Gastrocnemius medialis (tissue), 4 donors: Measurements from ENCODE around the gene SLC25A47.

ENCODE experiments used
- POLR2A ChIP-seq, 2 donors: fragments of 450-650 bp; IDR thresholded peaks; one replicate each; pipeline ENCODE4 v1.6.1; 2017; ENCODE audit warnings: antibody characterized with exemption in 2 of 2, mild to moderate bottlenecking in 2 of 2, moderate library complexity in 2 of 2
- TF ChIP-seq, protein P1 (sequence below), 5 experiments: fragments of 450-650 bp in 3 of 5; fragments of 200-600 bp in 2 of 5; sonication (generic) in 2 of 5; IDR thresholded peaks in 4 of 5; conservative IDR thresholded peaks in 1 of 5; 1 replicate in 4 of 5; 2 replicates in 1 of 5; pipeline ENCODE4 v1.5.1; 2016 to 2019; ENCODE audit warnings: antibody characterized with exemption in 5 of 5, mild to moderate bottlenecking in 3 of 5, moderate library complexity in 3 of 5

- TF ChIP-seq, protein P1, sequence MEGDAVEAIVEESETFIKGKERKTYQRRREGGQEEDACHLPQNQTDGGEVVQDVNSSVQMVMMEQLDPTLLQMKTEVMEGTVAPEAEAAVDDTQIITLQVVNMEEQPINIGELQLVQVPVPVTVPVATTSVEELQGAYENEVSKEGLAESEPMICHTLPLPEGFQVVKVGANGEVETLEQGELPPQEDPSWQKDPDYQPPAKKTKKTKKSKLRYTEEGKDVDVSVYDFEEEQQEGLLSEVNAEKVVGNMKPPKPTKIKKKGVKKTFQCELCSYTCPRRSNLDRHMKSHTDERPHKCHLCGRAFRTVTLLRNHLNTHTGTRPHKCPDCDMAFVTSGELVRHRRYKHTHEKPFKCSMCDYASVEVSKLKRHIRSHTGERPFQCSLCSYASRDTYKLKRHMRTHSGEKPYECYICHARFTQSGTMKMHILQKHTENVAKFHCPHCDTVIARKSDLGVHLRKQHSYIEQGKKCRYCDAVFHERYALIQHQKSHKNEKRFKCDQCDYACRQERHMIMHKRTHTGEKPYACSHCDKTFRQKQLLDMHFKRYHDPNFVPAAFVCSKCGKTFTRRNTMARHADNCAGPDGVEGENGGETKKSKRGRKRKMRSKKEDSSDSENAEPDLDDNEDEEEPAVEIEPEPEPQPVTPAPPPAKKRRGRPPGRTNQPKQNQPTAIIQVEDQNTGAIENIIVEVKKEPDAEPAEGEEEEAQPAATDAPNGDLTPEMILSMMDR (IDR thresholded peaks at IDR 0.05 in 4 of 5, conservative IDR thresholded peaks at IDR 0.05 in 1 of 5) = peak; percentile 57 to 94 (median 80)
- no peak for TF ChIP-seq POLR2A (IDR thresholded peaks at IDR 0.05)
Measured at GRCh38 chr14:100317912-100318808, 5.0 kb upstream of the SLC25A47 start.
